Stimulated activated CD8-positive, alpha-beta memory T cell treated with anti-CD3 and anti-CD28 coated beads, Interleukin-7, amount 100 ng/mL, for 48 hours (primary cell): ENCODE measurements around the gene ATP6V0A1.
"Not testable (repeated sequence)": the region's sequence is repeated elsewhere in the genome, so short reads cannot be mapped to it uniquely, and the experiment has no call there.

ENCODE experiments used
- DNase-seq, 2 donors: peaks; one replicate each; pipeline ENCODE4 v3.0.0-alpha.2; 2020; ENCODE audit warnings: low read depth in 1 of 2; ENCODE audit errors: extremely low read depth in 1 of 2

The ATP6V0A1 gene

GRCh38 chr17:42436391-42436790, 22.3 kb upstream of the ATP6V0A1 start:
- DNase-seq = no peak

DNA sequence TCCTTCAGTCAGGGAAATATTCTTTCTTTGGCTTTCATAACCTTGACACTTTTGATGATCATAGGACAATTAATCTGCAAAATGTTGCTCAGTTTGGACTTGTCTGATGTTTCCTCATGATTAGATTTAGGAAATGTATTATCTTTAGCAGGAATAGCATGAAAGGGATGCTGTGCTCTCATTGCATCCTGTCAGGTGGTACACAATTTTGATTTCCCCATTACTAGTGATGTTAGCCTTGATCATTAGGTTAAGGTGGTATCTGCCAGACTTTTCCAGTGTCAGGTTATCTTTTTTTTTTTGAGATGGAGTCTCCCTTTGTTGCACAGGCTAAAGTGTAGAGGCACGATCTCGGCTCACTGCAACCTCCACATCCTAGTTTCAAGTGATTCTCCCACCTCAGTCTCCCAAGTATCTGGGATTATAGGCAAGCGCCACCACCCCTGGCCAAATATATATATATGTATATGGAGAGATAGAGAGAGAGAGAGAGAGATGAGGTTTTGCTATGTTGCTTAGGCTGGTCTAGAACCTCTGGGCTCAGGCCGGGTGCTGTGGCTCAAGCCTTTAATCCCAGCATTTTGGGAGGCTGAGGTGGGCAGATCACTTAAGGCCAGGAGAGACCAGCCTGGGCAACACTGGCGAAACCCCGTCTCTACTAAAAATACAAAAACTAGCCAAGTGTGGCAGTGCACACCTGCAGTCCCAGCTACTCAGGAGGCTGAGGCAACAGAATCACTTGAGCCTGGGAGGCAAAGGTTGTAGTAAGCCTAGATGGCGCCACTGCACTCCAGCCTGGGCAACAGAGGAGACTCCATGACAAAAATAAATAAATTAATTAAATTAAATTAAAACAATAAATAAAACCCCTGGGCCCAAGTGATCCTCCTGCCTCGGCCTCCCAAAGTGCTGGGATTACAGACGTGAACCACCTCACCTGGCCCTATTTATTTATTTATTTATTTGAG, 19.8 kb upstream of the ATP6V0A1 start:
- no peak for DNase-seq

GRCh38 chr17:42441371-42442195, 17.1 kb upstream of the ATP6V0A1 start:
- no peak for DNase-seq

DNA sequence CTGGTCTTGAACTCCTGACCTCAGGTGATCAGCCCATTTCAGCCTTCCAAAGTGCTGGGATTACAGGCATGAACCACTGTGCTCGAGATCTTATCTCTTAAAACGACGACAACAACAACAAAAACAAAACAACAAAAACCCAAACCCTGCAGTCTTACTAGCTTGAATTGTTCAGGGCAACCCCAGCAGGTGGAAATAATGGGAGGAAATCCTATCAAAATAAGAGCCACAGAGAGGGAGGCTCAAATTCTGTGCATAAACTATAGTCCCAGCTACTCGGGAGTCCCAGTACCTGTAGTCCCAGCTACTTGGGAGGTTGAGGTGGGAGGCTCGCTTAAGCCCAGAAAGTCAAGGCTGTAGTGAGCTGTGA, 16.5 kb upstream of the ATP6V0A1 start:
- DNase-seq = no peak

GRCh38 chr17:42449176-42449575, 9.5 kb upstream of the ATP6V0A1 start:
- DNase-seq = not testable (repeated sequence)

GRCh38 chr17:42449838-42450237, 8.8 kb upstream of the ATP6V0A1 start:
- DNase-seq = not testable (repeated sequence)

DNA sequence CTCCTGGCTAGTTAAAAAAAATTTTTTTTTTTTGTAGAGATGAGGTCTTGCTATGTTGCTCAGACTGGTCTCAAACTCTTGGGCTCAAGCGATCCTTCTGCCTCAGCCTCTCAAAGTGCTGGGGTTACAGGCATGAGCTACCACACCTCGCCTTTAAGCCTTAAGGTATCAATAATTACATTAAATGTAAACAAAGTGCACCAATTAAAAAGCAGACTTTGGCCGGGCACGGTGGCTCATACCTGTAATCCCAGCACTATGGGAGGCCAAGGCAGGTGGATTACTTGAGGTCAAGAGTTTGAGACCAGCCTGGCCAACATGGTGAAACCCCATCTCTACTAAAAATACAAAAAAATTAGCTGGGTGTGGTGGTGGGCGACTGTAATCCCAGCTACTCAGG, 7.4 kb upstream of the ATP6V0A1 start:
- not testable (repeated sequence) for DNase-seq

- DNase-seq = no peak
Observed at GRCh38 chr17:42453439-42453838, 5.2 kb upstream of the ATP6V0A1 start.

DNA sequence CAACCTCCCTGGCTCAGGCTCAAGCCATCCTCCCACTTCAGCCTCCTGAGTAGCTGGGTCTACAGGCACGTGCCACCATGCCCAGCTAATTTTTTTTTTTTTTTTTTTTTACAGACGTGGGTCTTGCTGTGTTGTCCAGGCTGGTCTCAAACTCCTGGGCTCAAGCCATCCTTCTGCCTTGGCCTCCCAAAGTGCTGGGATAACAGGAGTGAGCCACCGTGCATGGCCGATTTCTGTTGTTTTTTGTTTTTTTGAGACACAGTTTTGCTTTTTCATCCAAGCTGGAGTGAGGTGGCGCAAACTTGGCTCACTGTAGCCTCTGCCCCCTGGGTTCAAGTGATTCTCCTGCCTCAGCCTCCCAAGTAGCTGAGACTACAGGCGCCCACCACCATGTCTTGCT, 3.7 kb upstream of the ATP6V0A1 start:
- not testable (repeated sequence) for DNase-seq

DNA sequence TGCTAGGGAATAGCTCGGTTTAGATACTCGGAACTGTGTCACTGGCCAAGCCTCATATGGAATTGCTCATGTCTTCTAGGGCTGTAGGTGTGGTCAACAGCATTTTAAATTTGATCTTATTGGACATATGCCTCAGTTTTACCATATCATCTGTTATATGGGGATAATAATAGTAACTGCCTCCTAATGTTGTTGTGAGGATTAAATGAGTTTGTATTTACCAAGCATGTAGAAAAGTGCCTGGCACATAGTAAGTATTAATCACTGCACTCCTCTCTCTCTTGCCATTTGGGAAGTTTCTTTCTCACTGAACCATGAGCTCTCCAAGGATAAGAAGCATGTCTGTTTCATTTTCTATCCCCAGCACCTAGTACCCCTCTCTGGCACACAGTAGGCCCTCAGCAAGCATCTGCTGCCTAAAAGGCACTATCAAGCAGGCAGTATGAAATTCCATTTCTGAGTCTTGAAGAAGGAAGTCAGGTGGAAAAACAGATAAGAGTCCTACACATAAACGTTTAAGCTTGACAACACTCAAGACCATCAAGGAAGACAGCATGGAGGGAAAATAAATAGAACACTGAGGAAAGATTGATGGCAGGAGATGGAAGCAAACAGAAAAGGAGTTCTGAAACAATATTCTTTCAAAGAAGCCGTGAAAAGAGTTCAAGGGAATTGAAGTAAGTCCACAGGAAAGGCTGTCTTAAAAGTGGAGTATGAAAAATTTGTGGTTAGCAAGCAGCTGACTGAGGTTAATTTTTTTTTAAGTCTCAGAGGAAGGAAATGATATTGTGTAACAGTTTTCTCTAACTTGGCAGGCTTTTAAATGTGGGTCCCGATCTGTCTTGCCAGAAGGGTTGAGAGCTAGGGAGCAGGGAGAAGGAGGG, 2.2 kb upstream of the ATP6V0A1 start:
- no peak for DNase-seq

DNA sequence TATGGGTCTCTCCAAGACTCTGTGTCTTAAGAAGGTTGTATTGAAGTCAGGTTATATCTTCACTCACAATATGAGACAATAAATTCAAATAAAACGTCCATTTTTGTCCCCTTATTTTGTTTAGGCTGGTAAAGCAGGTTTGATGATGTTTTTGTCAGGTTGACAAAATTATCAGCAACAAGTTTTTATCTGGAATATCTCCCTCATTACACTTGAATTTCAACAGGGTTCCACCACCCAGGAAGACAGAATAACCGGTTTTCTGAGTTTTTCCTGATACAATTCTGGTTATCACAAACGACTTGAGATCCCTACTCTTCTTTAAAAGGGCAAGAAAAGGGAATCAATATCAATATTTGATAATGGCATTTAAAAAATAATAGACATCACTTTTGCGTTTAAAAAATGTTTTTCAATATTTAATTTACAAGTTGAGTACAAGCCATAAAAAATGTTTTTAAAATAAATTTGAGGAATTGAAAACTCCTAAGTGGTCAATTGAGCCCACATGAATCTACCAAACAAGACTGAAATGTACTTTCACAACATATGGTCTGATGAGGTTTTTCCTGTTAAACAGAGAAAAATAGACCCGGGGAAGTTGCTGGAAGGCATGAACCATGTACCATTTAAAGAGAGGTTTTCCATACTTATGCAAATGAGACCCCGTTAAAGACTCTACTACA, 1.4 kb upstream of the ATP6V0A1 start:
- DNase-seq = no peak

- DNase-seq = peak in 1 of 2 donors; percentile 9
Observed at GRCh38 chr17:42459256-42459800, 650 bp downstream of the ATP6V0A1 start.

GRCh38 chr17:42459801-42460281, 1.2 kb downstream of the ATP6V0A1 start:
- no peak for DNase-seq

DNA sequence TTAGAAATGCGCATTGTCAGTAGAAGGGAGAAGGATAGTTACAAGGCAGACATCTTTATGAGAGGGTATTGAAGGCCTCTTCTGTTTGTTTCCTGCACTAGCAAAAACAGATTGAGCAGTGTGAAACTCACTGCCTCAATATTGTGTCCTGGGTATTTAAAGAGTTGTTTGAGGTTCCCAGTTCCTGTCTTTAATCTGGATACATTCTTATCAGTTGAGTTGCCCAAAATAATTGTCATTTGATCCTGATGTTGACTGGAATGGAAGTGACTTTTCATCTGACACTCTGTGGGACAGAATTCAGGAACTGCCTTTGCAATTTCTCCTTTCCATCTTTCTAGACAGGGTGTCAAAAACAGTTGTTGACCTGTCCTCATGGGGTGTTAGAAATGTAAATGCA, 1.7 kb downstream of the ATP6V0A1 start:
- DNase-seq = no peak

GRCh38 chr17:42463976-42464400, 5.3 kb downstream of the ATP6V0A1 start:
- DNase-seq = no peak

DNA sequence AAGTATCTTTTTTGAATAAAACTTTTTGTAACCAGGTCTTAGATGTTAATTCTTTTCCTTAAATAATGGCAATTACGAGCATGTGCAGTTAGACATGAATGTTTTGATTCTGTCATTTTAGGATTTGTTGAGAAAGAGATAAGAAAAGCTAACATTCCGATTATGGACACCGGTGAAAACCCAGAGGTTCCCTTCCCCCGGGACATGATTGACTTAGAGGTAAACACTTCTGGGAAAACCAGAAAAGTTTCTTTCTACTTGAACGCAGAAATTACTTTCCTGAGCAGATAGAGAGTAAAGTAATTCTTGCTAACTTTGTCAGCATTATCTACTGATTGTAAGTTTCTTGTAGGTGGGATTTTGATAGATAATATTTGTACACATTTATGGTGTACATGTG, 9.2 kb downstream of the ATP6V0A1 start:
- no peak for DNase-seq

DNA sequence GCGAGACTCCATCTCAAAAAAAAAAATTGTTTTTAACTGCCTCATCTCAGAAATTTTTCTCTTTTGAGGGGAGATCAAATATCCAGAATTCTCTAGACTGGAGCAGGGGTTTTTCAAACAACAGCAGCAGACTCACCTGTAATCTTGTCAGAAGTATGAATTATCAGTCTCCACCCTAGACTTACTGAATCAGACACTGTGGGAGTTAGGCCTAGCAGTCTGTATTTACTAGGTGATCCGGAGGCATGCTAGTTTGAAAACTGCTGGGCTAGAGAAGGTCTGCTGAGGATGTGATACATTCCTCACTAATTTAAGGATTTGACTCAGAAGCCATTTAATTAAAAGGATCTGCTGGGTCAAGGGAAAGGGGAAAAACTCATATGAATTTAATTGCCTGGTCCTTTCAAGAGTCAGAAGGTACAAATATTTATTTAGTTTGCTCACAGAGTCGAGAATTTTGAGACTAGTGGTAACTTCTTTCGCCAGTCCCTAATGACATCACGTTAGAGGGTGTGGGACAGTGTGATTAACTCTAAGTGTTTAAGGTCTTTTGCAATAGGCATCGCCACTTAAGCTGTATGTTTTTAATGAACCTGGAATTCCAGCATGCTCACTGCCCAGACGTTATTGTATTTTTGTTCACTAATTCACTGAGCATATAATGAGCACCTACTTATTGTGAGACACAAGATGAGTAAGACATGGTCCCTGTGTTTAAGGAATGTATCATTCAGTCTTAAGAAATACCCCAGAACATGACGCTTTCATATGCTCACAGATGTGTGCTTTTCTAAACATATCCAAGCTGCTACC, 14.2 kb downstream of the ATP6V0A1 start:
- no peak for DNase-seq

GRCh38 chr17:42474276-42474675, 15.6 kb downstream of the ATP6V0A1 start:
- no peak for DNase-seq

DNA sequence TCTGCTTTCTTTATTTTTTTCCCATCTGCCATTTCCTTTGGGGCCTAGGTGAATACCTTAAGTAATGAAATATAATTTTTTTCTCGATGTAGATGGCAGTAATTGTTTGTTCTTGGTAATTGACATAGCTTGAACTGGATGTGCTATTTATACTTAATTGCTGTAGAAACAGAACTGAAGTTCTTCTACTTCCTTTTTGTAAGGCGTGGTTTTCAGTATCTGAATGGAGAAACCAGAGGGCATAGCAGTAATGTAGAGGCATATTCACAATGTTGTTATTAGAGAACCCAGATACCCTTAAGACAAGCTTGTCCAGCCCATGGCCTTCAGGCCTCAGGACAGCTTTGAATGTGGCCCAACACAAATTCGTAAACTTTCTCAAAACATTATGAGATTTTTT, 16.4 kb downstream of the ATP6V0A1 start:
- no peak for DNase-seq
